GM19395 (cell line): ENCODE results near the gene ZNF784.

Experiments
- ATAC-seq: cut with Tn5 transposase; IDR thresholded peaks from one replicate; pipeline ENCODE4 v1.9.1; 2021; ENCODE audit warnings: mild to moderate bottlenecking, moderate library complexity; ENCODE audit not compliant: unreplicated experiment

Gene ZNF784

DNA sequence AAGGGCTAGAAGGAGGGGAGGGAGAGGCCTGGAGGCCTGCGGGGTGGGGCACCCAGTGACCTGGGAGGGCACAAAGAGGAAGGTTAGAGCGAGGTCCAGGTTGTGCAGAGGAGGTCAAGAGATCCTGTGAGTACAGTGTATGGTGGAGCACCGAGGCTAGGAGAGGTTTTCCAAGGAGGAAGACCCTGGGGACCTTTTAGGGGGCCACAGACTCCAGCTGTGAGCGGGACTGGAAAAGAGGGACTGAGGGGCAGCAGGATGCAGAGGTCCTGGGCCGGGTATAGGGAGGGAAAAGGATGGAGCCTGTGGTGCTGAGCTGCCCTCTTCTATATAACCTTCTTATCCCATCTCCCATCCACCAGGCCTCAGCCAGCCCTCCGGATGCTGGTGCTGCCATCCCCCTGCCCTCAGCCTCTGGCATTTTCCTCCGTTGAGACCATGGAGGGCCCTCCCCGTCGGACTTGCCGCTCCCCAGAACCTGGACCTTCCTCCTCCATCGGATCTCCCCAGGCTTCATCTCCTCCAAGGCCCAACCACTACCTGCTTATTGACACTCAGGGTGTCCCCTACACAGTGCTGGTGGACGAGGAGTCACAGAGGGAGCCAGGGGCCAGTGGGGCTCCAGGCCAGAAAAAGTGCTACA lies 19.9 kb upstream of the ZNF784 start:
- ATAC-seq, result no peak

DNA sequence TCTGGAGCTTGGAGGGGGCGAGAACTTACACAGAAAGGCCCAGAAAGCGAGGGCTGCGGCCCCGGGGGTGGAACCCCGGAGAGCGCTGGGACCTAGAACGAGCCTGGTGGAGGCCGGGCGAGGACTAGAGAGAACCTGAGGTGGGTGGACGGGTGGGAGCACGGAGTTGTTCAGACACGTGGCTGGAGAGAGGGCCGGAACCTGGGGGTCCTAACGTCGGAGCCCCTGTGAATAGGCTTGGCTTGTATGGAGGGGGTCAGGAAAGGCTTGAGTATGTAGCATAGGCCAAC lies 19.5 kb upstream of the ZNF784 start:
- ATAC-seq, result no peak

DNA sequence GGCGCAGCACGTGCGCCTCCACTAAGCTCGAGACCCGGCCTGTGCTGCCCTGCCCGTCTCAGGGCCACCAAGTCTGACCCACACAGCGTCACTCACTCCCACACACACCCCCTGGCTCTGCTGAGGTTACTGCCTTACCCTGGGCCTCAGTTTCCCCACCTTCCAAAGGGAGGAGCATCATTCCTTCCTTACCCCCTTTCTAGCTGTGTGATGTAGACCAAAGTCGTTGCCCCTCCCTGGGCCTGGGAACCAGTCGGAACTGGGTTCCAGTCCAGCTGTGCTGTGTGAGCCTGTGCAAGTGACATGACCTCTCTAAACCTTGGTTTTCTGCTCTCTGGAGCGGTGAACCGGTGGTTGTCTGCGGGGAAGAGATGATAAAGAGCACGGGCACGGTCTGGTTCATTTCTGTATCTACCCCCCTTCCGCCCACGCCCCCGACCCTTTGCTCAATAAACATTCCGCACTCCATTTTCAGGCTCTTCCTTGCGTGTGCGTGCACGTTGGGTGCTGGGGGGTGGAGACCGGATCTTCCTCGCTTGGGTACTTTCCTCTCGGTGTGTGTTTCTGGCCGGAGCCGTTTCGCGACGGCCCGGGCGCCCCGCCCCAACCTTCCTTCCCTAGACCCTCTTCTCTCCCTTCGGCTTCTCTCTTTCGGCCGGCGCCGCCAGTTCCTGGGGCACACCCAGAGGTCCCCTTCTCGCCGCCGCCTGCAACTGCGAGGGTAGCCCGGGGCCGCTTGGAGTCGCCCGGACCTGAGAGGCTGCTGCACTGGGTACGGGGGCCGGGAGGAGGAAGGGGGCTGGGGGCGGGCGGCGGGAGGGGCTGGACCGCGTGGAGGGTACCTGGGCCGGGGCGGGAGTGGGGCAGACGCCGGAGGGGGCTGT lies 18.9 kb upstream of the ZNF784 start, which contains the start of gene ZNF581:
Gene ZNF581, plus strand, starts transcription at position 647 of the 884 bp plus-strand sequence. CDS start 923 bp downstream, outside the sequence.
- peak; percentile 33 for ATAC-seq

DNA sequence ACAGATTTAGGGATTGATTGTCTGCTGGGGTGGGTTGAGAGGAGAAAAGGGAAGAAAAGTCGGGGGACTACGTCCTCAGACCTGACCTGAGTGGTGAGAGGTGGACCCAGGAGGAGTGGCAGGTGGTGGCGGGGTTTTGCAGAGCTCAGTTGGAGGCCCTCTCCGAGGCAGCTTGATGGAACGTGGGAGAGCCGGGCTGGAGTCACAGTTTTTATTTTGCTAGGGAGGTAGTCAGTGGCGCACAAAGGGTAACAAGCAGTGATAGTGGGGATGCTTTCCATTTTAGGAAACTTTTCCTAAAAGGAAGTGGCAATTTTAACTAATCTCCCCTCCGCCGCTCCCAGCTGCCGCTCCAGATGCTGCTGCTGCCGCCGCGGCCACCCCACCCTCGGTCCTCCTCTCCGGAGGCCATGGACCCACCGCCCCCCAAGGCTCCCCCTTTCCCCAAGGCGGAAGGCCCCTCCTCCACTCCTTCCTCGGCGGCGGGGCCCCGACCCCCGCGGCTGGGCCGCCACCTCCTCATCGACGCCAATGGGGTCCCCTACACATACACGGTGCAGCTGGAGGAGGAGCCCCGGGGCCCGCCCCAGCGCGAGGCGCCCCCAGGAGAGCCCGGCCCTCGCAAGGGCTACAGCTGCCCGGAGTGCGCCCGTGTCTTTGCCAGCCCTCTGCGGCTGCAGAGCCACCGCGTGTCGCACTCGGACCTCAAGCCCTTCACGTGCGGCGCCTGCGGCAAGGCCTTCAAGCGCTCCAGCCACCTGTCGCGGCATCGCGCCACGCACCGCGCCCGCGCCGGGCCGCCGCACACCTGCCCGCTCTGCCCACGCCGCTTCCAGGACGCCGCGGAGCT lies 18.0 kb upstream of the ZNF784 start:
- ATAC-seq, result no peak

DNA sequence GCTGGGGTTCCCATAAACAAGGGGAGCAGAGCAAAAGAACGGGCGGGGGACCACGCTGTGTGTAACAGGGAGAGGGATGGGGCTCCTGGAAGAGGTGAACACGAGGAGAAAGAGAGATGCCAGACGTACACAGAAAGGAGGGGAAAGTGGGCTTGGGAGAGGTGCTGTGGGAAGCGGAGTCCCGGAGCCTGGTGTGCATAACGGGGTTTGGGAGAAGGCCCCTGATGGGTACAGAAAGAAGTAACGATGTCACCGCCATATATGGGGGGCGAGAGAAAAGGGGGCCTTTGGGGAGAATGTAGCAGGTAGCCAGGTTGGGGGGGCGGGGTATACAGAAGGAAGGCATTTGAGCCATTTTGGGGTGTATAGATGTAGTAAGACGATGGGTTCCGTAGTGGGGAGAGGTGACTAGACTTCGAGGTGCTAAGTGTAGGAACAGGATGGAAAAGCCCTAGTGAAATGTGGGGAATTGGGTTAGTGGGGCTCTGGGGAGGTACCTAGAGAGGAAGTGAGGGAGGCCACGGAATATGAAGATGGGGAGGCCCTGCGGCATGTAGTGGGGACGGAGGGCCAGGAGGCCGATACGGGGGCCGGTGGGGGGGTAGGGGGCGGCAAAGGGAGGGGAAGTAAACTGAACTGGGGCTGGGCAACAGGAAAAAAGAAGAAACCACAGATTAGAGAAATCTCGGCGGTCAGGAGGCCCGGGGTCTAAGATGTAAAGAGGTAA lies 17.2 kb upstream of the ZNF784 start:
- ATAC-seq, result no peak

DNA sequence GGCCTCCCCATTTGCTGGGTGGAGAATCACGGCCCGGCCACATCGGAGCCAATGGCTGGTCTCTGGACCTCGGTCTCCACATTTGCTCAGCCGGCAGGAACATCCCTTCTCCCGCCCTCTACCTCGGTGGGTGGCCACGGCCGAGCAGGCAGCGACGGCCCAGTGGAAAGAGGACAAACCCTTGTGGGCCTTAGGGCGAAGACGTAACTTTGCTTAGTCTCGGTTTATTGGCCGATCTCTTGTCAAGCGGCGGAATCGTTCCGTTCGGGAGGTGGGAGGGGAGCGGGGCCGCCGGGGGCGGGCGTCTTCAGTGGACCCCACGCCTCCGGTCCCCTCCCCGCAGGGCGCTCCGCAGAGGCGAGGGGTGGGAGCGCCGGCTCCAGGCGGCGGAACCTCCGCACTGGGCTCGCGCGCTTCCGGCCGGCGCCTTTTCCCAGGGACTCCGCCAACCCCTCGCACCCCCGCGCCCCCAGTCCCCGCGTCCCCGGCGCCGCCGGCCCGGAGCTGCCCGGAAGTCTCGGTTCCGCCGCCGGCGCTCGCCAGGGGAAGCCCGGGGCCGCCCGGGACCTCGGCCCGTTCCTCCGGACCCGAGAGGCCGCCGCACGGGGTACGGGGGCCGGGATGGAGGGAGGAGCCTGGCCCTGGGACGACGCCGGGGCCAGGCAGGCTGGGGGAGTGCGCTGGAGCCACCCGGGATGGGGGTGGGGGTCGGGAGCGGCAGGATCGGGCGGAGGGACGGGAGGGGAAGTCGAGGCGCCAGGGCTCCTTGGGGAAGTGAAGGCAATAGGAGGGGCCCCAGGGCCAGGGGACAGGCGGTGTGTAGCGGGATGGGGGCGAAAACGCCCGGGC lies 16.4 kb upstream of the ZNF784 start, which contains the start of gene ZNF580:
Gene ZNF580, plus strand, starts transcription at position 426 of the 849 bp plus-strand sequence. CDS start 1,507 bp downstream, outside the sequence.
- no peak for ATAC-seq

DNA sequence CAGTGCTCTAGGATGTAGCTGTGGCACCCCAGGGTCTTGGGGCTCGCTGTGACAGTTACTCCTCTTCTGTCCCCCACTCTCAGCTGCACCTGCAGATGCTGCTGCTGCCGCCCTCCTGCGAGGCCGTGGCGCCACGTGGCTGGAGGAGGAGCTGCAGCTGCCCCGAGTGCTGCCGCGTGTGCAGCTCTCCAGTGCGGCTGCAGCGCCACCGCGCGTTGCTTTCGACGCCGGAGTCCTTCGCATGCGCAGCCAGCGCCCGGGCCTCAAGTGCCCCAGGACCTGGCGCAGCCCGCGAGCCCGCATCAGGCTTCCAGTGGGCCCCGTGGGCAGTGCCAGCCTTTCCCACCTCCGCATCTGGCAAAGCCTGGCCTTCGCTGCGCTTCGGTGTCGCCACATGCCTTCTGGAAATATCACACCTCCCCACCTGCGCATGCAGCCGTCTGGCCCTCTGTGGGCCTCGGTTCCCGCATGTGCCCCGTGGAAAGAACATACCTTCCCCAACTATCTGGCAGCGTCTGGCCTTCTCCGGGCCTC lies 15.7 kb upstream of the ZNF784 start:
- no peak for ATAC-seq

DNA sequence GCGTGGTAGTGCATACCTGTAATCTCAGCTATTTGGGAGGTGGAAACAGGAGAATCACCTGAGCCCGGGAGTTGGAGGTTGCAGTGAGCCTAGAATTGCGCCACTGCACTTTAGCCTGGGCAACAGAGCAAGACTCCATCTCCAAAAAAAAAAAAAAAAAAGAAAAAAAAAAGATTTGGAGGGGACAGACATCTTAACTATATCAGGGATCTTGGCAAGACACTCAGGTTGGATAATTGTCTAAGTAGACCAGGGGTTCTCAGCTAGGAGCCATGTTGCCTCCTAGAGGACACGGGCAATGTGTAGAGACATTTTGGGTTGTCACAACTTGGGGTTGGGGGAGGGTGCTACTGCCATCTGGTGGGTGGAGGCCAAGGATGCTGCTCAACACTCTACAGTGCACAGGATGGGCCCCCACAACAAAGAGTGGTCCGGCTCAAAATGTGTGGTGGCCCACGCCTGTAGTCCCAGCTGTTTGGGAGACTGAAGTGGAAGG lies 14.5 kb upstream of the ZNF784 start:
- no peak for ATAC-seq

DNA sequence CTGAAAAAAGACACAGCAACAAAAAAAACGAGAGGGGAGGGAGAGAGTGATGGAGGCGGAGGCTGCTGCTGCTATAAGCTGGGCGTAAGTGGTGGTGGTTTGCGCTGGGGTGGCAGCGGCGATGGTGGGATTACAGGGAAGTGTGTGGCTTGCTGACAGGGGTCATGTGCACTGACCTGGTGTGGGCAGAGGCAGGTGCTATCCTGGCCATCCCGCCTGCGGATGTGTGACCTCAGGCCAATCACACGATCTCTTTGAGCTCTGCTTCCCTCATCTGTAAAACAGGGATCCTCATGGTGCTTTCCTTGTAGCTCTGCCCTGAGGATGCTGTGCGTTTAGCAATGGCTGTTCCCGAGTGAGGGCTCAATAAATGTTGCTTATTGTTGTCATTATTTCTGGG lies 13.2 kb upstream of the ZNF784 start:
- ATAC-seq, result no peak

DNA sequence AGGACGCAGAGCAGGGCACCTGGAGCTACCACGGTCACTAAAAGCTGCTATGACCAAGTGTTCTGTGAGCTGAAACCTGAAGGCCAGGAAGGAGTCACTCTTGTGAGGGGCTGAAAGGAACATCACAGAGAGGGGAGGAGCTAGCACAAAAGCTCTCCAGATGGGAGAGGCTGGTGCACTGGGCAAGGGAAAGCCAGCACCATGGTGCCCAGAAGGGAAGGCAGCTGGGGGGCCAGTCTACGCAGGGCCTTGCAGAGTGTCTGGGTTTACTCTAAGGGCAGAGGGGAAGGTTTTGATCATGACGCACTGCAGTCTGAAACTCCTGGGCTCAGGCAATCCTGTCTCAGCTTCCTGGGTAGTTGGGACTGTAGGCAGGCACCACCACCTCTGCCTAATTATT lies 12.4 kb upstream of the ZNF784 start:
- ATAC-seq, result no peak

DNA sequence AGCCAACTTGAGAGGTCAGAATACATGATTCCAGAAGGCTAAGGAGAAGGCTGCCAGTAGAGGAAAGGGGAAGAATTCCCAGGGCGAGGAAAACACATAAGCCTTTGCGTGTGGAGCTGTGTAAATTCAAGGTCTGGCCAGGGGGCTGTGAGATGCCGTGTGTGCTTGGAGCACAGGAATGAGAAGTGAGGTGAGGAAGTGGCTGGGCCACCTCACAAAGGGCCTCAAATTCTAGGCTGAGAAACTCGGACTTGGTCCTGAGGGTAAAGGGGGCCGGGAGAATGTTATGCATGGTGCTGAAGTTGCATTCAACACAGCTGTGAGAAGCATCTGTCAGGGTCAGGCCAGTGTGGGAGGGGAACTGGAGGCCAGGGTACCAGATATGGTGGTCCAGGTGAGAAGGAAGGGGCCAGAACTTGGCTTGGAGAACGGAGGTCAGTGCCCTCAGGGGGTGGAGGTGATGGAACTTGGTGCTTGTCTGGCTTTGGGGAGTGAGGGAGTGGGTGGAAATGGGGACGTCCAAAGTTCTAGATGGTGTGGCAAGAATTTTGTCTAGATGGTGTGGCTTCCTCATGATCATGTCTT lies 11.6 kb upstream of the ZNF784 start:
- no peak for ATAC-seq

DNA sequence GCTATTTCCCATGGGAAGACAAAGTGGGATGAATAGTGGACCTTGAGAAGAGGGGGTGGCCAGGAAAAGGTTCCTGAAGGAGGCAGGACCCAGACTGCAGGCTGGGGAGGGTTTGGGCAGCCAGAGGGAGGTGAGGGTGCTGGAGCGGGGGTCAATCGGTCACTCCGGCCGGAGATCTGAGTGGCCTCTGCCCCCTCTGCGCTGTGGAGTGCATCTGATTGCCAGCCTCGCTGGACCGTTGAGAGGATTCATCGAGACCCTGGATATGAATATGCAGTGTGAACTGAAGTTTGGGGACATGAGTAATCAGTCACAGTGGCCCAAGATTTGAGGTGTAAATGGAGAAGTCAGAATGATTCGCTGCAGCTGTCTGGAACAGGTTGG lies 11.0 kb upstream of the ZNF784 start:
- no peak for ATAC-seq

DNA sequence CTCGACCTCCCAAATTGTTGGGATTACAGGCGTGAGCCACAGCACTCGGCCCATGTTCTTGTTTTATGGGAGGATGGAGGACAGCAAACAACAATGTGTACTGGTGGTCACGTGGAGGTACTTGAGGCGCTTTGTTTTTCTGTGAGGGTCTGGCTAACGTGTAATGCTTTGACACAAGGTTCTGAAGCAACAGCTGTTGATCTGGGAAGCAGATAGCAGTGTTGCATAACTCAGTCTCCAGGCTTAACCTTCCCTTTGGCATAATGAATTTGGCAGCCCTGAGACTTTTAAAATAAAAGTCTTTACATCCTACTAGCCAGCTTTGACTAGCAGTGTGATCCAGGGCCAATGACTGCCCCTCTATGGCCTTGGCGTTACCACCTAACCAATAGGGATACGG lies 9.5 kb upstream of the ZNF784 start:
- ATAC-seq, result no peak

DNA sequence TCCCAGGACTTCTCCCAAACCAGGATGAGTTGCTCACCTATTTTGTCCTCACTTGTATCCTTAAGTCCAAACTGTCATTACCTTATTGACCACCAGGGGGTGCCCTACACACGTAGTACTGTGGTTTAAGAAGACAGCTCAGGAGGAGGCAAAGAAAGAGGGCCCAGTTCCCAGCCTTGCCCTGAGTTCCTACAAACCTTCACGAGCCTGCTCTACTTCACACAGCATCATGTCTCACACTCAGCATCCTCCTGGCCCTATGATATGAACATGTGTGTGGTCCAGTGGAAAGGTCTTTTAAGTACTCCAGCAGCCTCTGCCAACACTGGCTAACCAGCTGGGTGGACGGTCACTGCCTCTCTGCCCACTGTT lies 8.1 kb upstream of the ZNF784 start:
- ATAC-seq, result no peak

DNA sequence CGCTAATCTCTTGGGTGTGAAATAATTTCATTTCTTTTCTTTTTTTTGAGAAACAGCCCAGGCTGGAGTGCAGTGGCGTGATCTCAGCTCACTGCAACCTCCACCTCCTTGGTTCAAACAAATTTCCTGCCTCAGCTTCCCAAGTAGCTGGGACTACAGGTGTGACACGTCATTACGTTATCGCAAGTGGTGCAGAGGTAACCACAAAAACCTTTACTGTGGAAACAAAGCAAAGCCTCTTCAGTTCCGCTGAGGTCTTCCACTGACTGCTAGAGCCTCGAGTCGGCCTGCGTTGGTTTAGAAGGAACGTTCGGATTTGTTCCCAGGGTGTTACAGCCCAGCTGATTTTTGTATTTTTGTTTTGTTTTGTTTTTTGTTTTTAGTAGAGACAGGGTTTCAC lies 2.0 kb upstream of the ZNF784 start:
- no peak for ATAC-seq

DNA sequence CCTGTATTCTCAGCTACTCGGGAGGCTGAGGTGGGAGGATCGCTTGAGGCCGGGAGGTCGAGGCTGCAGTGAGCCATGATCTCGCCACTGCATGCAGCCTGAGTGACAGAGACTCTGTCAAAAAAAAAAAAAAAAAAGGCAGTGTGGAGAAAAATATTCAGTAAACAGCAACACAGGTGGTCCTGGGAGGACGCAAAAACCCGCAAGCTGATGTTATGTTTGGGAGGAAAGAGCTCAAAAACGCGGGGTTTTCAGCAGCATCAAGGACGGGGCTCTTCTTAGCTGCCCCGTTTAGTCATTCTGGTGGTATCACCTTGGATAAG lies 599 bp upstream of the ZNF784 start:
- no peak for ATAC-seq

DNA sequence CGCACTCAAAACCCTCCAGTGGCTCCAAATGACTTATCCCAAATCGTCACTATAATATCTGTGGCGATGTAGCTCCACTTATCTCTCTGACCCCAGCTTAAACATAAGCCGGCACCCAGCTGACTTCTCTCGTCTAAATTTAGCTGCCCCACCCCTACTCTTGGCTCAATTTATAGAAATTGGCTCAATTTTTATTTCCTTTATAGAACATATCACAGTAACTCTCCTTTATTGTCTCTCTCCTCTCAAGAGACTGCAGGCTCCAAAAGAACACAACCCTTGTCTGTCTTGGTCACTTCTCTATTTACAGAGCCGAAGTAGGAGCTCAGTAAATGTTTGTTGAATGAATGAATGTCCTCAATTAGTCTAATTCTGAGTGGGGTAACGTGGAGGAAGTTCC lies 805 bp downstream of the ZNF784 start:
- no peak for ATAC-seq

DNA sequence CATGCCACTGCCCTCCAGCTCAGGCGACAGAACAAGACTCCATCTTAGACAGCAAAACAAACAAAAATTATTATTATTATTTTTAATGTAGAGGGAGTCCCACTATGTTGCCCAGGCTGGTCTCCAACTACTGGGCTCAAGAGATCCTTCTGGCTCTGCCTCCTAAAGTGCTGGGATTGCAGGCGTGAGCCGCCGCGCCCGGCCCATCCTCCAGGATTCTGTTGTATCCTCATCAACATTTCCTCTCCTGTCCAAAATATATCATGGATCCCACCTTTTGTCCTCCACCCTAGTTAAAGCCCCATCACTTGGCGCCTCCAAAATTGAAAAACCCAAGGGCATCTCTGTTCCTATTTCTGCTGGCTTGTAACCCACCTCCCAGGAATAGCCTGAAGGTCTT lies 1.2 kb downstream of the ZNF784 start:
- ATAC-seq, result no peak

DNA sequence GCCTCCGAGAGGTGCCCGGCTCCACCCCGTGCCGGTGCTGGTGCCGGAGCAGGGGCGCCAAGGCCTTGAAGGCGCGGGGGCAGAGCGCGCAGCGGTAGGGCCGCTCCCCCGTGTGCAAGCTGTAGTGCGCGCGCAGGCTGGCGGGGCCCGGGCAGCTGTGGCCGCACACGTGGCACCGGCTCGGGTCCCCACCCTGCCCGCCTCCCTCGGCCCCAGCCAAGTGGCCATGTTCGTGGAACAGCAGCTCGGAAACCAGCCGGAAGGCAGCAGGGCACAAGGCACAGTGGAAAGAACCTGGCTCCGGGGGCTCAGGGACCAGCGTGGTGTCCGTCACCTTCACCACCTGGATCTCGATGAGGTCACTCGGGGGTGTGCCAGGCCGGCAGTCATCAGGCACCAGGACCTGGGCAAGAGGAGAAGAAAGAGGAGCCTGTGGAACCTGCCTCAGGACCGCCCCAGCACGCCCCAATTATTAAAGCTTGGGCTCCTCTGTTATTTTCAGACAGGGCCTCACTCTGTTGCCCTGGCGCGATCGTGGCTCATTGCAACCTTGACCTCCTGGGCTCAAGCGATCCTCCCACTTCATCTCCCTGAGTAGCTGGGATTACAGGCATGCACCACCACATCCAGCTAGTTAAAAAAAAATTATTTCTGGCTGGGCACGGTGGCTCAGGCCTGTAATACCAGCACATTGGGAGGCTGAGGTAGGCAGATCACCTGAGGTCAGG lies 2.0 kb downstream of the ZNF784 start:
- ATAC-seq, result no peak
